Ramos (cell line): ENCODE data around the gene RABIF.
"Not testable (repeated sequence)": the region's sequence is repeated elsewhere in the genome, so short reads cannot be mapped to it uniquely, and the experiment has no call there.

Experiments used
- in situ Hi-C: fragments of 300-500 bp; cut with MboI; formaldehyde crosslinking; loops from one replicate; pipeline ENCODE4 v1.14.3; 2022; ENCODE audit warnings: low sequenced_read_pairs; ENCODE audit not compliant: unreplicated experiment

RABIF gene

DNA sequence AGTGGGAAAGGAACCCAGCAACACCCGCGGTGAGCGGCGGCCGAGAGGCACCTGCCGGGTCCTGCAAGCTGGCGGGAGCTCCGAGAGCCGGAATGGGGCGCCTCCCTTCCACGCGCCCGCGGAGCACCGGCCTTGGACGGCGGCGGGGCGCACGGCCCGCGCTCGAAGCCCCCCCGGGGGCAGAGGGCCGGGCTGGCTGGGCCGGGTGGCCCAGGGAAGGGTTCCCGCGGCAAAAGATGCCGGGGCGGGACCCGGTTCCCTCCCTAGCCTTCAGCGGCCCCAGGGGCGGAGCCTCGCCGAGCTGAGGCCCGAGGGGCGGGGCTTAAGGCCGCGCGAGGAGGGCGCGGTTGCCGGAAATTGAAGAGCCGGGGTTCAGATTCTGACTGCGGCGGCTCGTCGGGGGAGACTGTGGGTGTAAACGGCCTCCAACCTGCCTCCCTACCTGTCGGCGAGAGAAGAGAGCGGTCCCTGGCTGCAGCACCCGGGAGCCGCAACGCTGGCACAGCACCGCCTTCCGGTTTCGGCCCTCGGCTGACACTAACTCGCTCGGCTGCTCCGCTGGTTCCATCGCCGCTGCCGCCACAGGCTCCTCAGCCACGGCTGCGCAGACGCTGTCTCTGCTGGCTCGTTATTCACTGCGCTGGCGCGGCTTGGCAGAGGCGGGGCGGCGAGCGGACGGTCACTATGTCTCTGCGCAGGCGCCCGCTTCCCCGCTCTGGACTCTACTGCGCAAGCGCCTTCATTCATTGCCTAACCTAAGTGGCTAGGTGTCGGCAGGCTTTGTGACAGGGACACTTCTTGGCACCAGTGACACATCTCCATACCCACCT is at the start of gene RABIF:
Gene RABIF, minus strand, starts transcription at position 619 of the 830 bp plus-strand sequence. Its CDS starts 51 bp downstream, at position 568.
- in situ Hi-C loops: no loop called here

DNA sequence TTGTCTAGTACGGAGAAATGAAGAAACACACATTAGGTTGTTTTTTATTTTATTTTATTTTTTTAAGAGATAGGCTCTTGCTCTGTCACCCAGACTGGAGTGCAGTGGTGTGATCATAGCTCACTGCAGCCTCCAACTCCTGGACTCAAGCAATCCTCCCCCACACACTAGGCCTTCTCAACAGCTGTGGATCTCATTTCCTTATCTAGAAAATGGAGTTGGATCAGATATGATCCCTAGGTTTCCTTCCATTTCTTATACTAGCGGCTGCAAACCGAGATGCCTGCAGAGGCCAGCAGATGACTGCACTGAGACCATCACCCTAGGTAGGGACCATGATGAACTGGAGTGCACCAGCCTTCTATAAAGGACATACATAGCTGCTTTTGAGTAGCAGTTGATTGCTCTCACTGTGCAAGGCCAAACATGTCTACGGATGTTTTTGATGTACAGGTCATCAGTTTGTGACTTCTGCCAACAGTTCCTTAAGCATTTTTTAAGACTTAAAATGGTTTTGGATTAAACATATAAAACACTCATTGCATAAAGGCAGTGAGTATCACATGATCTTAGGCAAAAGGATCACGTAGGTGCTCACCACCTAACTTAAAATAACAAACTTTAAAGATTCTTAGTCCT is 49.5 kb upstream of the RABIF start:
- in situ Hi-C loops: no loop called here

DNA sequence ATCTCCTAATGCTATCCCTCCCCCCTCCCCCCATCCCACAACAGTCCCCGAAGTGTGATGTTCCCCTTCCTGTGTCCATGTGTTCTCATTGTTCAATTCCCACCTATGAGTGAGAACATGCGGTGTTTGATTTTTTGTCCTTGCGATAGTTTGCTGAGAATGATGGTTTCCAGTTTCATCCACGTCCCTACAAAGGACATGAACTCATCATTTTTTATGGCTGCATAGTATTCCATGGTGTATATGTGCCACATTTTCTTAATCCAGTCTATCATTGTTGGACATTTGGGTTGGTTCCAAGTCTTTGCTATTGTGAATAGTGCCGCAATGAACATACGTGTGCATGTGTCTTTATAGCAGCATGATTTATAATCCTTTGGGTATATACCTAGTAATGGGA is 47.5 kb upstream of the RABIF start:
- in situ Hi-C loops: not testable (repeated sequence)

DNA sequence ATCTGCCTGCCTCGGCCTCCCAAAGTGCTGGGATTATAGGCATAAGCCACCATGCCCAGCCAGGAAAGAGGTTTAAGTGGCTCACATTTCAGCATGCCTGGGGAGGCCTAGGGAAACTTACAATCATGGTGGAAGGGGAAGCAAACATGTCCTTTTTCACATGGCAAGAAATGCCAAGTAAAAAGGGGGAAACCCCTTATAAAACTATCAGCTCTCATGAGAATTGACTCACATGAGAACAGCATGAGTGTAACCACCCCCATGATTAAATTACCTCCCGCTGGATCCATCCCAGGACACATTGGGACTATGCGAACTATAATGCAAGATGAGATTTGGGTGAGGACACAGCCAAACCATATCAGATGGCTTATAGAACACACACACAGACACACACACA is 46.9 kb upstream of the RABIF start:
- in situ Hi-C loops: no loop called here

DNA sequence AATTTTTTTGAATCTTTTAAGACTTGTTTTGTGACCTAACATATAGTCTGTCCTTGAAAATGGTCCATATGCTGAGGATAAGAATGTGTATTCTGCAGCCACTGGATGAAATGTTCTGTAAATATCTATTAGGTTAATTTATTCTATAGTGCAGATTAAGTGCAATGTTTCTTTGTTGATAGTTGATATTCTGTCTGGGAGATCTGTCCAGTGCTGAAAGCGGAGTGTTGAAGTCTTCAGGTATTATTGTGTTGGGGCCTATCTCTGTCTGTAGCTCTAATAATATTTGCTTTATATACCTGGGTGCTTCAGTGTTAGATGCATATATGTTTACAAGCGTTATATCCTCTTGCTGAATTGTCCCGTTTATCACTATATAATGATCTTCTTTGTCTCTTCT is 45.8 kb upstream of the RABIF start:
- in situ Hi-C loops: no loop called here

DNA sequence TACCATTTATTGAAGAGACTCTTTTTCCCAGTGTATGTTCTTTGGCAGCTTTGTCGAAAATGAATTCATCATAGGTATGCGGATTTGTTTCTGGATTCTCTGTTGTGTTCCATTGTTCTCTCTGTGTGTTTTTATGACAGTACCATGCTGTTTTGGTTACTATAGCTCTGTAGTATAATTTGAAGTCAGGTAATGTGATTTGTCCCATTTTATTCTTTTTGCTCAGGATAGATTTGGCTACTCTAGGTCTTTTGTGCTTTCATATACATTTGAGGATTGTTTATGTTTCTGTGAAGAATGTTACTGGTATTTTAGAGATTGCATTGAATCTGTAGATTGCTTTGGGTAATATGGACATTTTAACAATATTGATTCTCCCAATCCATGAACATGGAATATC is 43.5 kb upstream of the RABIF start:
- in situ Hi-C loops: no loop called here

DNA sequence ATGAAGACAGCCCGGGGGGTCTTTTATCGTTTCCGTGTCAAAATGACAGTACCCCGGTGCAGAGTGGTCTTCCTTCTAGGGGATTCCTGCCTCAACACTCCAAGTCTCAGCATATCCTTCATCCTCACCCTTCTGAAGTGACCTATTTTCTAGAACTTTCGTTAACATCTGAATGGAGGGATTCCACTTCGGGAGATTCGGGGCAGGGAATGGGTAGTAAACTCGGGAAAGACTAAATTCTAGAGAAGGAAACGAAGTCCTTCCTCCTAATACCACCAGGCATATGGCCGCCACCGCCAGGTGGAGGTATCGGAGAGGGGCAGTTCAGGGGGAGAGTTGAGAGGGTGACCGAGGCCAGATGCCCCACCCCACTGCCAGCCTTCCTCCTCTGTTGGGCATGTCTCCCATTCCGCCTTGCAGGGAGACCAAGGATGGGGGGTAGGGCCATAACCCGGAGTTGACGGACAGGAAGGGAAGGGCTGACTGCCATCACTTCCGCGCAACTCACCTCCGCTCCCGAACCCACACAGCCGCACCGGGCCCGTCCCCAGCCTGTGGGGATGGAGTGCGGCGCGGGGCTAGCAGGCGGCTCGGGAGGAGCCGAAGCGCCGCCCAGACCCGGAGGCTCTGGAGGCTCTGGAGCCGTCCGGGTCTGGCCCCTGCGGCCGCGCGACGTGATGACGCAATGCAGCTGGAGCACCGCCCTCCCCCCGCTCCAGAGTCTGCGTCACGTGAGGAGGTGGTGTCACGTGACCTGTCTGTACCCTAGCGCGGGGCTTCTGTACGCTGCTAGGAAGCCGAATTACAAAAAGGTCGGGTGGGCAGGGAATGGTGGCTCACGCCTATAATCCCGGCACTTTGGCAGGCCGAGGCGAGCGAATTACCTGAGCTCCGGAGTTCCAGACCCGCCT is 37.9 kb upstream of the RABIF start, which contains the start of gene KLHL12:
Gene KLHL12, minus strand, starts transcription at position 654 of the 911 bp plus-strand sequence. CDS start 2,072 bp downstream, outside the sequence.
- in situ Hi-C loops: no loop called here

DNA sequence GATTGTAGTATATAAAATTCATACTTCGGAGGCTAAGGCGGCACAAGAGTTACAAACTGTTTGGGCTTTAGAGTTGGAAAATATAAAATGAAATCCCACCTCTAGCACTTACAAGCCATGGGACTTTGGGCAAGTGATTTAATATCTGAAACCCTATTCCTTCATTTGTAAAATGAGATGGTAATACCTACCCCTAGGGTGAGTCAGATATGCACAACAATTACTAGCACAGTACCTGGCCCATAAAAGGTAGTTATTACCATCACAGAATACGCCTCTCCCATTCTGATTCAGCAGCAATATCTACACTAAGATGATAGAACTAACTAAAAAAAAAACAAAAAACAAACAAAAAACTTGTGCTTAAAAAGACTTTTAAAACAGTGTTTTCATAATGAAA is 34.6 kb upstream of the RABIF start:
- in situ Hi-C loops: no loop called here

DNA sequence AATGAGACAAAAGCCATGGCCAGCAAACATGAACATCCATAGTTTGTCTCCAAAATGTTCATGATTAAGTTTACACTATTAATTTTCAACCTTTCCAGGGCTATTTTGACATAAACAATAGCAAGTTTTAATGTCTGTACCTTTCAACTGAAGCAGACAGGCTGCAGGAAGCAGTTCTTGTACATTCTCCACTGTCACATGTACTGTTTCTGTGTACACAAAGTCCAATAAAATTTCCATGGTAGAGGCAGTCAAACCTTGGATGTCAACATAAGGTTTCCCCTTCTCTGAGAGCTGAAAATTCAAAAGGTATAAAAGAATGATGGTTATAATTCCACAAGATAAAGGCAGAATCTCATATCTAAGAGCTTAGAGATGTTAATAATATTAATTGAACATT is 30.7 kb upstream of the RABIF start:
- in situ Hi-C loops: no loop called here

DNA sequence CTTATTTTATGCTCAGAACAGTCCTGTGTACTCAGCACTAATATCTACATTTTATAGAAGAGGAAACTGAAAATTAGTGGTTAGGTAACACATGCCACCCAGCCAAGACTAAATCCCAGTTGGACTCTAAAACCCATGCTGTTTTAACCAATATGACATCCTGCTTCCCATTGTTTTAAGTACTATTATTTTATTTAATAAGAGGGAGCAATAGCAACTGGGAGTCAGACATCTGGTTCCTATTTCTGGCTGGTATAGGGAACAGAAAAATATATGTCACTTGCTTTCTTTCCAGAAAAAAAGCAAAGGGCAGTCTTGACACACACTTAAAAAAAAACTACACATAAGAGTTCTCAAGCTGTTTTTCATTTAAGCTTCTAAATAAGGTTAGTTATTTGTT is 26.2 kb upstream of the RABIF start:
- in situ Hi-C loops: no loop called here

DNA sequence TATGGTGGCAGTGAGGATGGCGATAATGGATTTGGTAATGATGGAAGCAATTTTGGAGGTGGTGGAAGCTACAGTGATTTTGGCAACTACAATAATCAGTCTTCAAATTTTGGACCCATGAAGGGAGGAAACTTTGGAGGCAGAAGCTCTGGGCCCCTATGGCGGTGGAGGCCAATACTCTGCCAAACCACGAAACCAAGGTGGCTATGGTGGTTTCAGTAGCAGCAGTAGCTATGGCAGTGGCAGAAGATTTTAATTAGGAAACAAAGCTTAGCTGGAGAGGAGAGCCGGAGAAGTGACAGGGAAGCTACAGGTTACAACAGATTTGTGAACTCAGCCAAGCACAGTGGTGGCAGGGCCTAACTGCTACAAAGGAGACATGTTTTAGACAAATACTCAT is 23.5 kb upstream of the RABIF start:
- in situ Hi-C loops: not testable (repeated sequence)

DNA sequence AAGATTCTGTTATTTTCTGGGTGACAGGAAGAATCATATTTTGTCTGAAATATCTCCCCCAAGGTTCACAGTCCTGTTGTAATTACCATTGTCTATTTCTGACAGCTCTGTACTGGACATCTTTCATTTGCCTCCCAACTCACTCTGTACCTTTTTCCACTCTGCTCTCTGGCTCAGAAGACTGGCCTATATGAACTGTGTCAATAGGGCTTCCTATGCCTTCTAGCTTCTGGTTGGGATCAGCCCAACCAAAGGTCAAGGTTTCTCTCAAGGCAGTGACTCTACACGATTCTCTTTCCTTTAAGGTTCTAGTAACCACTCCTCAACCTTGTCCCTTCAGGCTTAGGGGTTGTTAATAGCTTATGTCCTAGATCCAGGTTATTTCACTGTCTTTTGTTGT is 20.5 kb upstream of the RABIF start:
- in situ Hi-C loops: no loop called here

DNA sequence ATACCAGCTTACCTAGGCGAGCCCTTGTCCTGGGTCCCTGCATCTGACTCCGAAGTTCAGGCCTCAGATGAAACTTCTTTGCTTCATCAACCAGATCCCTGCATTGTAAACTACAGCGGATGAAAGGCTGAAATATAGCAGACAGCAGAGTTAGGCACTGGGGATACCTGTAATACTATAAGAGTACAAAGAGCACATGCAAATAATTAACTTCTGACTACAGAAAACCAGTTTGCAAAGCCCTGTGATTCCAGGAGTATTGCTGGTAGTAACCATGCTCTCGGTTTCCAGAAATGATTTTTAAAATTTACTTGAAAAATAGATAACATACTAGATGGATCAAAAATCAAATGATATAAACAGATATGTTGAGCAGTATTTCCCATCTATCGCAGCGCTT is 20.0 kb upstream of the RABIF start:
- in situ Hi-C loops: no loop called here

DNA sequence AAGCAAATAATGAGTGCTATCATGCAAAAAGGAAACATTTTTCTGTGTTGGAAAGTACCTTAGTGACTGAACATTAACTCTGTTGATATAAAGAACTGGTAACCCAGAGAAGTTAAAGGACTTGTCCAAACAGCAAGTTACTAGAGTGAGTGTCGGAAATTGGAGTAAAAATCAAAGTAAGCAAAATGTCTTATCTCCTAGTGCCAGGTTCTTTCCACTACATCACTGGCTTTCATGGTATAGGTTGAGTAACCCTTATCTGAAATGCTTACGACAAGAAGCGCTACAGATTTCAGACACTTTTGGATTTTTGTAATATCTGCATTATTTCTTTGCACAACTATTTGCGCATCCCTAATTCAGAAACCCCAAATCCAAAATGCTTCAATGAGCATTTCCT is 16.4 kb upstream of the RABIF start:
- in situ Hi-C loops: no loop called here

DNA sequence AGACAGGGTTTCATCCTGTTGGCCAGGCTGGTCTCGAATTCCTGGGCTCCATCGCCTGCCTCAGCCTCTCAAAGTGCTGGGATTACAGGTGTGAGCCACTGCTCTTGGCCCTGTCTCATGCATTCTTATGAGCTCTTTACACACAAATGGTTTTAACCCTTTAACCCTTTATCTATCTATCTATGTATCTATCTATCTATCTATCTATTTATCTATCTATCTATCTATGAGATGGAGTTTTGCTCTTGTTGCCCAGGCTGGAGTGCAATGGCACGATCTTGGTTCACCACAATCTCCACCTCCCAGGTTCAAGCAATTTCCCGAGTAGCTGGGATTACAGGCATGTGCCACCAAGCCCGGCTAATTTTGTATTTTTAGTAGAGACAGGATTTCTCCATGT is 14.9 kb upstream of the RABIF start:
- in situ Hi-C loops: not testable (repeated sequence)

DNA sequence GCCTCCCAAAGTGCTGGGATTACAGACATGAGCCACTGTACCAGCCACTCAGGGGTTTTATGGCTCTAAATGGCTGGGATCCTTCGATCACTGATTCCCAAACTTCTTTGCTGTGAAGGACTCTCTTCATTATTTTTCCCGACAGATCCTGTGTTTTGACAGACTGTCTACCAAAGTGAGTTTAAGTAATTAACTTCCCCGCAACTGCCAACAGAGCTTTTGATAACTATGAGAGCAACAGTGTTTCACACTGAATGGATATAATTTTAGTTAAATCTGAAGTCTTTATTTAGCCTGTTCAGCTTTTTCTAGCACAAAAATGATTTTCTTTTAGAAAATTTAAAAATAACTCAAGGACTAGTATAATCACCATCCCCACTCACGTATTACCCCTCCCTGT is 12.6 kb upstream of the RABIF start:
- in situ Hi-C loops: no loop called here

DNA sequence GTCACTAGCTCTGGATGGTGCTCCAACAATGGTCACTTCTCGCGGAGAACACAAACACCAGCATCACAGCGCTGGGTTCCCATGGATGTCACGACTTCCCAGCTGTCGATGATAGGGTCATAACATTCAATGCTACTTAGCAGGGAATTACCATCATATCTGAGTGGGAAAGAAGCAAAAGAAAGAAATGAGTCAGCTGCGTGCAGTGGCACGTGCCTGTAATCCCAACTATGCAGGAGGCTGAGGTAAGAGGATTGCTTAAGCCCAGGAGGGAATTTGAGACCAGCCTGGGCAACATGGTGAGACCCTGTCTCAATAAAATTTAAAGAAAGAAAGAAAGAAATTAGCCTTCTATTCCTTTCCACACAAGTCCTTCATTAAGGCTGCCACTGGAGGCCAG is 3.6 kb upstream of the RABIF start:
- in situ Hi-C loops: no loop called here

DNA sequence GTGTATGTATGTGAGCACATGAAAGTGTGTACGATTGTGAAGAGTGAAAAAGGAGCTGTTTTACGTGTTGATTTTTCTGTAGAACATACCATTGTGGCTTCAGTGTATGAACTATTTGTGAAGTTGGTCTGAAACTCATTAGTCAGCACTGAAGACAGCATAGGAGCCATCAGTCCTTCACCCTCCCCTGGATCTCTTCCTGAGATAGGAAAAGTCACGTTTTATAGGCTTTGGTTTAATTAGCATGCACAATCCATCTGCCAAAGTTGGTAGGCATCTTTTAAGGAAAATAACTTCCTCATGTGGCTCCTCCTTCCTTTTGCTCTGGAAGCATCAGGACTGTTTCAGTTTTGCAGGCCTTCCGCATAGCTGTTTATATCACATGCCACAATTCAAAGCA is 1.4 kb upstream of the RABIF start:
- in situ Hi-C loops: no loop called here

DNA sequence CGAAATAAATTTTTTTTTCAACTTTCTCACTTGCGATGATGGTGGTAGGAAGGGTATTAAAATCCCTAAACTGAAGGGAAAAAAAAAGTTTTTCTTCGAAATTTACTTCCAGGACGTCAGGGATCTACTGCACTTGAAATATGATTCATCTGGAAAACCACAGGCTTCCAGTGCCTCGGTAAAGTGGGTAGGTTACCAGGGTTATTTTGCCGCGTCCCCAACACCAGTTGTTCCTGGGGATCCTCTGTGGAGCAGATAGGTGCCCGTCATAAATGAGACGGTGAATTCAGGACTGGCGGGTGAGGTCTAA is 773 bp downstream of the RABIF start:
- in situ Hi-C loops: no loop called here

DNA sequence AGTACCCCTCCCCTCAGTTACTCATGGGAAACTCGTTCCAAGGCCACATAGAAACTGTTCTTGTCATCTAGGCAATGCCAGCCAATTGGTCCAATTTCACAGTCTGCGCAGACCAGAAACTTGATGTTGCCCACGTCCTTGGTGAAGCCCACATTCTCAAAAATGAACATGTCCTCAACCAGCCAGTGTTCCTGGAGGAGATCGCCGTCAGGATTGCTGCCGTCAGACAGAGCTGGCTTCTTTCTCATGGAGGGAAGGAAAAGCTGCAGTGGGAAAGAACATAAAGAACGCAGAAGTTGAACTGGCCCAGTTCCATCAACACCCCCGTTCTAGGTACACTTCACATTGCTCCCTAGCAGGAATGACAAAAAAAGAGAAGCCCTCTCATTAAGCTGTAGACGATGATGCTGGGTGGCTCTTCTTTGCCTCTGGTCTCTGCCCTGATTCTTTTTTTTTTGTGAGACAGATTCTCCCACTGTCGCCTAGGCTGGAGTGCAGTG is 7.9 kb downstream of the RABIF start:
- in situ Hi-C loops: no loop called here

DNA sequence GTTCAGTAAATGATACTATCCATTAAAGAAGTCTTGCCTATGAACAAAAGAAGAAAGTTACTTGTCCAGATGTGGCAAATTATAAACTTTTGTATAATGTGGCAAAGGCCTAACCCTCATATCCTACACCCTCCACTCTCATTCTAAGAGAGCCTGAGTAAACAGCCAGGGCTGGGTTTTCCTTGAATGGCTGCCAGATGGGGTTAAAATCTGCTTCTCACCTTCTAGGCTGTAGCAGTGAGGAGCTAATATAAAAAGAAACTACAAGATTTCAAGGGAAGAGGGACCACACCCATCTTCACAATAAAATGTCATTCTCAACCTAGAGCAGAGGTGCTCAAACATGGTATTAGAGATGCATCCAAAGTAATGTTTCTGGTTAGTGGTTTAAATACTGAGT is 8.9 kb downstream of the RABIF start:
- in situ Hi-C loops: no loop called here
